ENCODE results near the gene NACC1. TPM values are rescaled to one million over a fixed set of nuclear protein-coding genes. Genes with fewer than 3 reads are reported as not detected.
A peak's percentile ranks its signal among the peaks of the same experiment; 100 is the strongest.
"Not testable (repeated sequence)": the region's sequence is repeated elsewhere in the genome, so short reads cannot be mapped to it uniquely, and the experiment has no call there.

NACC1 gene
- total RNA-seq, 1 experiment from 2014 or later, result 50.6 TPM

GRCh38 chr19:13164343-13165161 is 46.5 kb downstream of the NACC1 start:
- peak; percentile 88 for DNase-seq (ENCODE audit: low read depth)

GRCh38 chr19:13165162-13165997 is 47.3 kb downstream of the NACC1 start:
- peak; percentile 56 for DNase-seq (ENCODE audit: low read depth)

DNA sequence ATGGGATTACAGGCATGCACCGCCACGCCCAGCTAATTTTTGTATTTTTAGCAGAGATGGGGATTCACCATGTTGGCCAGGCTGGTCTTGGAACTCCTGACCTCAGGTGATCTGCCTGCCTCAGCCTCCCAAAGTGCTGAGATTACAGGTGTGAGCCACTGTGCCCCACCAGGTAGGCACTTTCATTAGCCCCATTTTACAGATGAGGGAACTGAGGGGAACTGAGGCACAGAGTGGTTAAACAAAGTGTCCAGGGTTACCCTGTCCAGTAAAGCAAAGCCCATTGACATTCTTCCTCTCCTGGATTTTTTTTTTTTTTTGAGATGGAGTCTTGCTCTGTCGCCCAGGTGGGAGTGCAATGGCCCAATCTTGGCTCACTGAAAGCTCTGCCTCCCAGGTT is 48.1 kb downstream of the NACC1 start:
- DNase-seq (ENCODE audit: low read depth), result not testable (repeated sequence)

GRCh38 chr19:13169769-13170168 is 51.7 kb downstream of the NACC1 start:
- peak; percentile 83 for DNase-seq (ENCODE audit: low read depth)

DNA sequence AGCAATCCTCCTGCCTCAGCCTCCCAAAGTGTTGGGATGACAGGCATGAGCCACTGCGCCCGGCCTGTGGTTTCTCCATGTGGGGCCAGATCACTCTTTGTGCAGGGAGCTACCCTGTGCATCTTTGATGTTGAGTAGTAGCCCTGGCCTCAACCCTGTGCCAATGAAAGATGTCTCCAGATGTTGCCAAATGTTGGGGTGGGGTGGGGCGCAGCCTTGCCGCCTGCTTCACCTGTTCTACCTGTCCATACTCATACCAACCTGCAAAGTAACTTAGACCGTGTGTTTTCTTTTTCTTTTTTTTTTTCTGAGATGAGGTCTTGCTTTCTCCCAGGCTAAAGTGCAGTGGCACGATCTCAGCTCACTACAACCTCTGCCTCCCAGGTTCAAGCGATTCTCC is 53.1 kb downstream of the NACC1 start:
- DNase-seq (ENCODE audit: low read depth), result no peak

DNA sequence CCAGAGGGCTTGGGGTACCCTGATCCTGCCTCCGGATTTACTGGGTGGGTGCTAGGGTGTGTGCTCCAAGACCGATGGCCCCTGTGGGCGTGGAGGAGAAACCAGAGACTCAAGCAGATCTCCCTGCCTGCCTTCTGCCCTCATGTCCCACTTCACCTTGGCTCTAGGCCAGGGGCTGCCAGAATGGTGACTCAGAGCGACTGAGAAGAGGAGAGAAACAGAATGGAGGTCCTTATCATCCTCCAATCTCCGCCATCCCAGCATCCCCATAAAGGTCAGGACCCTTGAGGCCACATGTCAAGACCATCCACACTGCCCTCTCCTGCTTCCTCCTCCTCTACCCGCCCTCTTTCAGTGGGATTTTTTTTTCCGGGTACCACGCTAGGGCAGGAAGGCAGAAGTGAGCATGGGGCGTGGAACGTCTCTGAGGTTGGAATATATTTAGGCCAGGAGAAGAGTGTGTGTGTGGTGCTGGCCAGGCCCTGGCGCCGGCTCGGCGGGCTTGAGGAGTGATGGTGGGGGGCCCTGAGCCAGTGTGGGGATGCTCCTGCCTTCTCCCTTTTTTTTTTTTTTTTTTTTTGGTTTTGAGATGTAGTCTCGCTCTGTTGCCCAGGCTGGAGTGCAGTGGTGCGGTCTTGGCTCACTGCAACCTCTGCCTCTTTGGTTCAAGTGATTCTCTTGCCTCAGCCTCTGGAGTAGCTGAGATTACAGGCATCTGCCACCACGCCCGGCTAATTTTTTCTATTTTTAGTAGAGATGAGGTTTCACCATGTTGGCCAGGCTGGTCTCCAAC is 54.5 kb downstream of the NACC1 start:
- peak; percentile 96 for DNase-seq (ENCODE audit: low read depth)

DNA sequence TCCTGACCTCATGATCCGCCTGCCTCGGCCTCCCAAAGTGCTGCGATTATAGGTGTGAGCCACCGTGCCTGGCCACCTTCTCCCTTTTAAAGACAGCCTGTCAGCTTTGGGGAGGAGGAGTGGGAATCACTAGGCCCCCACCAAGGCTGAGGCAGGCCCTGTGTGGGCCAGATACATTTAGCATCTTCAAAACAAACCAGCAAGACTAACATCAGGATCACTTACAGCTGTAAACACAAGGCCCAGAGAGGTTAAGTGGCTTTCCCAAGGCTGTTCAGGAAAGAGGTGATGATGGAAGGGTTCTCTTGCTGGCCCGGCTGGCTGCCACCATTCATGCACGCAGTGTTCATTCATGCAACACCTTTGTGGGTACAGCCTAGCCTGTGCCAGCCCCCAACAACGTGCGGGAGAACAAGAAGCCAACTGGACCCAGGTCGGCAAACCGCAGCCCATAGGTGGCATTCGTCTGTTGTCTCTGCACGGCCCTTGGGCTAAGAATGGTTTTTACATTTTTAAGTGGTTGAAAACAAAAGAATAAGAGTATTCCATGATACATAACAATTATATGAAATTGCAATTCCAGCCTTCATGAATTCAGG is 55.2 kb downstream of the NACC1 start:
- DNase-seq (ENCODE audit: low read depth), result no peak

- peak; percentile 57 for DNase-seq (ENCODE audit: low read depth)
These were observed 58.3 kb downstream of the NACC1 start for GRCh38 chr19:13176345-13176744.

- not testable (repeated sequence) for DNase-seq (ENCODE audit: low read depth)
These were observed 59.5 kb downstream of the NACC1 start for GRCh38 chr19:13177584-13177983.

GRCh38 chr19:13178291-13178690 is 60.2 kb downstream of the NACC1 start:
- not testable (repeated sequence) for DNase-seq (ENCODE audit: low read depth)

DNA sequence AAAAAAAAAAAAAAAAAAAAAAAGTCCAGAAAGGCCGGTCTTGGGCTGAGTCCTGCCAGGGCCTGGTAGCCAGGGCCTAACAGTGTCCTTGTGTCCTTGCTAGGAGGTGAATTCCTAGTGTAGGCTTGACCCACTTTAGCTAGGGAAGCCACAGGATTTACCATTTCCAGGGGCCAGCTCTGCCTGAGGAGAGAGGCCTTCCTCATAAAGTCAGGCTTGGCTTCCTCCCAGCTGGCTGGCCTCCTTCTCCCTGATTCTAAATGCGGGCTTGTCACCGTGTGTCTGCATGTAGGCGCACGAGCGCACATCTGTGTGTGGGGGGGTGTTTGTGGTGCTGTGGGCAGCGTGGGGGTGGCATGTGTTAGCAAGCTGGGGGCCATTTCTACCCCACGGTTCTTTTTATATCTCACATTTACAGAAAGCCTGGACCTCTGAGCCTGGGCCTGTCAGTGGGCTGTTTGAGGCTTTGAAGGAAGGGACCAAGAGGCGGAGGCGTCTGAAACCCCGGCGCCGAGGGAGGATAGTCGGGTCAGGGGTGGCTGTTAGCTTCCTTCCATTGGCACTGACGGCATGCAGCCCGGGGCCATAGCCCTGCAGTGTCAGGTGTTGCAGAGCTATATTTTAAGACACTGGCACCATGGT is 63.8 kb downstream of the NACC1 start:
- peak; percentile 71 for DNase-seq (ENCODE audit: low read depth)

- DNase-seq (ENCODE audit: low read depth), result not testable (repeated sequence)
These were observed 66.9 kb downstream of the NACC1 start for GRCh38 chr19:13184926-13185325.

GRCh38 chr19:13185763-13186657 is 67.9 kb downstream of the NACC1 start:
- DNase-seq (ENCODE audit: low read depth), result not testable (repeated sequence)

GRCh38 chr19:13186688-13187087 is 68.6 kb downstream of the NACC1 start:
- not testable (repeated sequence) for DNase-seq (ENCODE audit: low read depth)

- DNase-seq (ENCODE audit: low read depth), result no peak
These were observed 69.4 kb downstream of the NACC1 start for GRCh38 chr19:13187419-13187818.

GRCh38 chr19:13189600-13189999 is 71.5 kb downstream of the NACC1 start:
- DNase-seq (ENCODE audit: low read depth), result no peak

Data from Daoy (cell line).